Measurements from ENCODE around the gene DPM3.

The DPM3 gene

GRCh38 chr1:155110381-155110780 lies 29.9 kb downstream of the DPM3 start:
- Histone ChIP-seq H3K4me1 (ENCODE audit: control insufficient read depth, insufficient read depth, low read length) (peaks cover 2% of the 10 kb centered on the region; the same call in 1 of the 2 replicates), H3K4me3 (ENCODE audit: low read length) (no peak overlapping the region), H3K9me3 (ENCODE audit: control insufficient read depth, insufficient read depth, low read length) (no peaks in the 10 kb centered on the region), H3K36me3 (ENCODE audit: control insufficient read depth, insufficient read depth, low read length) (no peaks in the 10 kb centered on the region), H3K27me3 (ENCODE audit: control insufficient read depth, insufficient read depth, low read length) (no peaks in the 10 kb centered on the region; the same call in 1 of the 2 replicates), H3K27ac (ENCODE audit: low read length) (no peak overlapping the region)
- no CpG with 5 or more reads among the region's 8 CpGs for WGBS (ENCODE audit: insufficient coverage, insufficient read length)
- DNase-seq (ENCODE audit: low read depth, low spot score), result no peak

- Histone ChIP-seq H3K4me1 (ENCODE audit: control insufficient read depth, insufficient read depth, low read length) (peaks cover 2% of the 10 kb centered on the region; the same call in 1 of the 2 replicates), H3K36me3 (ENCODE audit: control insufficient read depth, insufficient read depth, low read length) (no peaks in the 10 kb centered on the region), H3K9me3 (ENCODE audit: control insufficient read depth, insufficient read depth, low read length) (no peaks in the 10 kb centered on the region), H3K27me3 (ENCODE audit: control insufficient read depth, insufficient read depth, low read length) (no peaks in the 10 kb centered on the region; the same call in 1 of the 2 replicates), H3K27ac (ENCODE audit: low read length) (no peak overlapping the region), H3K4me3 (ENCODE audit: low read length) (no peak overlapping the region)
- WGBS (ENCODE audit: insufficient coverage, insufficient read length), result no CpG with 5 or more reads among the region's 5 CpGs
- no peak for DNase-seq (ENCODE audit: low read depth, low spot score)
These were observed 32.0 kb downstream of the DPM3 start for GRCh38 chr1:155108296-155108695.

GRCh38 chr1:155107309-155108264 lies 32.7 kb downstream of the DPM3 start:
- Histone ChIP-seq H3K27ac (ENCODE audit: low read length) (no peak overlapping the region), H3K27me3 (ENCODE audit: control insufficient read depth, insufficient read depth, low read length) (no peaks in the 10 kb centered on the region; the same call in 1 of the 2 replicates), H3K9me3 (ENCODE audit: control insufficient read depth, insufficient read depth, low read length) (no peaks in the 10 kb centered on the region), H3K36me3 (ENCODE audit: control insufficient read depth, insufficient read depth, low read length) (no peaks in the 10 kb centered on the region), H3K4me3 (ENCODE audit: low read length) (no peak overlapping the region), H3K4me1 (ENCODE audit: control insufficient read depth, insufficient read depth, low read length) (peaks cover 2% of the 10 kb centered on the region; the same call in 1 of the 2 replicates)
- no peak for DNase-seq (ENCODE audit: low read depth, low spot score)
- WGBS (ENCODE audit: insufficient coverage, insufficient read length), result no CpG with 5 or more reads among the region's 12 CpGs

GRCh38 chr1:155106862-155107261 lies 33.5 kb downstream of the DPM3 start:
- H3K4me1 ChIP-seq (ENCODE audit: control insufficient read depth, insufficient read depth, low read length), result no peaks in the 10 kb centered on the region; the same call in 1 of the 2 replicates
- H3K27ac ChIP-seq (ENCODE audit: low read length), result no peak overlapping the region
- WGBS (ENCODE audit: insufficient coverage, insufficient read length), result no CpG with 5 or more reads among the region's 6 CpGs
- no peak overlapping the region for H3K4me3 ChIP-seq (ENCODE audit: low read length)
- no peaks in the 10 kb centered on the region for H3K9me3 ChIP-seq (ENCODE audit: control insufficient read depth, insufficient read depth, low read length)
- no peak for DNase-seq (ENCODE audit: low read depth, low spot score)
- no peaks in the 10 kb centered on the region for H3K36me3 ChIP-seq (ENCODE audit: control insufficient read depth, insufficient read depth, low read length)
- no peaks in the 10 kb centered on the region; the same call in 1 of the 2 replicates for H3K27me3 ChIP-seq (ENCODE audit: control insufficient read depth, insufficient read depth, low read length)

- Histone ChIP-seq H3K9me3 (ENCODE audit: control insufficient read depth, insufficient read depth, low read length) (no peaks in the 10 kb centered on the region), H3K36me3 (ENCODE audit: control insufficient read depth, insufficient read depth, low read length) (no peaks in the 10 kb centered on the region), H3K4me3 (ENCODE audit: low read length) (no peak overlapping the region), H3K27ac (ENCODE audit: low read length) (no peak overlapping the region), H3K4me1 (ENCODE audit: control insufficient read depth, insufficient read depth, low read length) (no peaks in the 10 kb centered on the region; the same call in 1 of the 2 replicates), H3K27me3 (ENCODE audit: control insufficient read depth, insufficient read depth, low read length) (no peaks in the 10 kb centered on the region)
- DNase-seq (ENCODE audit: low read depth, low spot score), result no peak
- no CpG with 5 or more reads among the region's 7 CpGs for WGBS (ENCODE audit: insufficient coverage, insufficient read length)
These were observed 34.7 kb downstream of the DPM3 start for GRCh38 chr1:155105604-155106011.

DNA sequence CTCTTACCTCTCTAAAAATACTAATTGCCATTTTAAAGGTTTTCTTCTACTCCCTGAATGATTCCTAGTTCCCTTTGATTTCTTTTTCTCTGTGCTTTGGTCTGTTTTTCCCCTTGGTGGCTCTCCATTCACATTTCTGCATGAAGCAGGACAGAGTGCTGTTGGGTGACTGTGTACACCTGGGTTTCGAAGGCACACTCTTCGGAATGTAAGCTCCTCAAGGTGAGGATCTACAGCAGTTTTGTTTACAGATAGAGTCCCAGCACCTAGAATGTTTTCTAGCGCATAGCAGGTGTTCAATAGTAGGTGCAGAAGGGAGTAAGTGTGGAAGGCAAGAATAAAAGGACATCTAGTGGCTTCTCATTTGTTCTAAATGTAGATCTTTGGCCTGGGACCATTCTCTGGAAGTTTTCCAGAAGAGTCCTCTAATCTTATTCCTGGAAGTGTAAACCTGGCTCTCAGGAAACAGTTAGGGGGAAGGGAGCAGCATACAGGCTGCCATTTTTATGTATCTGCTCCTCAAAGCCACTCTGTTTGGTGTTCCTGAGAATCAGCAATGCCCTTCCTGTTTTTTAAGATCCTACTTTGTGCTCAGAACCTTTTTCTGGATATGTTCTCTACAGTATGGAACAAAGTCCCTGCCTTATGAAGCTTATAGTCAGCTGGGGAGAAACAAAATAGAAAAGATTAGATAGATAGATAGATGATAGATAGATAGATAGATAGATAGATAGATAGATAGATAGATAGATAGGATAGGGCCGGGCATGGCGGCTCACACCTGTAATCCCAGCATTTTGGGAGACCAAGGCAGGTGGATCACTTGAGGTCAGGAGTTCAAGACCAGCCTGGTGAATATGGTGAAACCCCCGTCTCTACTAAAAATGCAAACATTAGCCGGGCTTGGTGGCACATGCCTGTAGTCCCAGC lies 35.5 kb downstream of the DPM3 start:
- H3K4me1 ChIP-seq (ENCODE audit: control insufficient read depth, insufficient read depth, low read length), result no peaks in the 10 kb centered on the region; the same call in 1 of the 2 replicates
- DNase-seq (ENCODE audit: low read depth, low spot score), result no peak
- H3K9me3 ChIP-seq (ENCODE audit: control insufficient read depth, insufficient read depth, low read length), result no peaks in the 10 kb centered on the region
- no peaks in the 10 kb centered on the region for H3K36me3 ChIP-seq (ENCODE audit: control insufficient read depth, insufficient read depth, low read length)
- WGBS (ENCODE audit: insufficient coverage, insufficient read length), result no CpG with 5 or more reads among the region's 7 CpGs
- no peaks in the 10 kb centered on the region for H3K27me3 ChIP-seq (ENCODE audit: control insufficient read depth, insufficient read depth, low read length)
- no peak overlapping the region for H3K4me3 ChIP-seq (ENCODE audit: low read length)
- H3K27ac ChIP-seq (ENCODE audit: low read length), result no peak overlapping the region

- DNase-seq (ENCODE audit: low read depth, low spot score), result no peak
- no CpG with 5 or more reads among the region's 9 CpGs for WGBS (ENCODE audit: insufficient coverage, insufficient read length)
- Histone ChIP-seq H3K4me1 (ENCODE audit: control insufficient read depth, insufficient read depth, low read length) (no peaks in the 10 kb centered on the region; the same call in 1 of the 2 replicates), H3K36me3 (ENCODE audit: control insufficient read depth, insufficient read depth, low read length) (no peaks in the 10 kb centered on the region), H3K27ac (ENCODE audit: low read length) (no peak overlapping the region), H3K9me3 (ENCODE audit: control insufficient read depth, insufficient read depth, low read length) (no peaks in the 10 kb centered on the region), H3K27me3 (ENCODE audit: control insufficient read depth, insufficient read depth, low read length) (no peaks in the 10 kb centered on the region), H3K4me3 (ENCODE audit: low read length) (no peak overlapping the region)
These were observed 37.0 kb downstream of the DPM3 start for GRCh38 chr1:155103325-155103724.

- Histone ChIP-seq H3K36me3 (ENCODE audit: control insufficient read depth, insufficient read depth, low read length) (no peaks in the 10 kb centered on the region), H3K4me3 (ENCODE audit: low read length) (no peak overlapping the region), H3K27me3 (ENCODE audit: control insufficient read depth, insufficient read depth, low read length) (no peaks in the 10 kb centered on the region), H3K27ac (ENCODE audit: low read length) (no peak overlapping the region), H3K4me1 (ENCODE audit: control insufficient read depth, insufficient read depth, low read length) (no peaks in the 10 kb centered on the region), H3K9me3 (ENCODE audit: control insufficient read depth, insufficient read depth, low read length) (no peaks in the 10 kb centered on the region)
- no peak for DNase-seq (ENCODE audit: low read depth, low spot score)
- WGBS (ENCODE audit: insufficient coverage, insufficient read length), result no CpG with 5 or more reads among the region's 7 CpGs
These were observed 41.0 kb downstream of the DPM3 start for GRCh38 chr1:155099331-155099730.

DNA sequence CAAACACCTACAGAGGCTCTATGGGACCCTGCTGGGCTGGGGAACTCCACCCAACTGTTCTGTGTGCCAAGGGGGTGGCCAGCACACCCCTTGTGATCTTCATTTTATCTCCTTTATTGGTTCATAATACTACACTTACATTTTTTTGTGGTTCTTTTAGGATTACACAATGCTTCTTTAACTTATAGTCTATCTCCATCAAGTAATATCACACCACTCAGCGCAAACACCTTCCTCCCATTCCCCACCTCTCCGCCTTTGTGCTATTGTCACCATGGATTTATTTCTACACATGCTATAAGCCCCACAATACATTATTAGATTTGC lies 45.7 kb downstream of the DPM3 start:
- no CpG with 5 or more reads among the region's 2 CpGs for WGBS (ENCODE audit: insufficient coverage, insufficient read length)

GRCh38 chr1:155093911-155094621 lies 46.3 kb downstream of the DPM3 start:
- Histone ChIP-seq H3K36me3 (ENCODE audit: control insufficient read depth, insufficient read depth, low read length) (no peaks in the 10 kb centered on the region), H3K27ac (ENCODE audit: low read length) (no peak overlapping the region), H3K4me3 (ENCODE audit: low read length) (no peak overlapping the region), H3K9me3 (ENCODE audit: control insufficient read depth, insufficient read depth, low read length) (no peaks in the 10 kb centered on the region), H3K4me1 (ENCODE audit: control insufficient read depth, insufficient read depth, low read length) (peaks cover 8% of the 10 kb centered on the region; the same call in 1 of the 2 replicates), H3K27me3 (ENCODE audit: control insufficient read depth, insufficient read depth, low read length) (no peaks in the 10 kb centered on the region)
- DNase-seq (ENCODE audit: low read depth, low spot score), result no peak
- WGBS (ENCODE audit: insufficient coverage, insufficient read length), result no CpG with 5 or more reads among the region's 13 CpGs

More for the DNA sequence above, 45.7 kb downstream of the DPM3 start:
- Histone ChIP-seq H3K36me3 (ENCODE audit: control insufficient read depth, insufficient read depth, low read length) (no peaks in the 10 kb centered on the region), H3K4me3 (ENCODE audit: low read length) (no peak overlapping the region), H3K4me1 (ENCODE audit: control insufficient read depth, insufficient read depth, low read length) (peaks cover 8% of the 10 kb centered on the region; the same call in 1 of the 2 replicates), H3K9me3 (ENCODE audit: control insufficient read depth, insufficient read depth, low read length) (no peaks in the 10 kb centered on the region), H3K27ac (ENCODE audit: low read length) (no peak overlapping the region), H3K27me3 (ENCODE audit: control insufficient read depth, insufficient read depth, low read length) (no peaks in the 10 kb centered on the region)
- DNase-seq (ENCODE audit: low read depth, low spot score), result no peak
